Activated T-cell treated with anti-CD3 and anti-CD28 coated beads, Interleukin-2, amount 50 U/mL, for 72 hours (primary cell): Measurements from ENCODE around the gene RAVER2. TPM values are rescaled to one million over a fixed set of nuclear protein-coding genes. Genes with fewer than 3 reads are reported as not detected.
"Not testable (repeated sequence)": the region's sequence is repeated elsewhere in the genome, so short reads cannot be mapped to it uniquely, and the experiment has no call there.

Experiments used
- ATAC-seq, 2 donors: fragments of 150-1000 bp; cut with Tn5 transposase; replicated peaks in 1 of 2; 2 replicates each; pipeline ENCODE4 v1.10.0; 2021; ENCODE audit warnings: moderate library complexity in 2 of 2, mild to moderate bottlenecking in 1 of 2
- DNase-seq, 2 donors: peaks; one replicate each; pipeline ENCODE4 v3.0.0; 2021 to 2022; ENCODE audit warnings: mixed read lengths in 1 of 2
- H3K27ac Mint-ChIP-seq: one replicate; pipeline ENCODE4 v1.8.0; 2022; ENCODE audit warnings: mild to moderate bottlenecking, moderate library complexity, mixed read lengths
- H3K27me3 Mint-ChIP-seq: one replicate; pipeline ENCODE4 v1.8.0; 2022; ENCODE audit warnings: low read depth, mixed read lengths
- H3K36me3 Mint-ChIP-seq, 2 donors: one replicate each; pipeline ENCODE4 v1.8.0; 2022; ENCODE audit warnings: mixed read lengths in 2 of 2, mild to moderate bottlenecking in 1 of 2; ENCODE audit not compliant: insufficient read depth in 2 of 2
- H3K4me1 Mint-ChIP-seq: one replicate; pipeline ENCODE4 v1.8.0; 2022; ENCODE audit warnings: low read depth, mixed read lengths
- H3K4me3 Mint-ChIP-seq, 2 donors: one replicate each; pipeline ENCODE4 v1.8.0; 2022; ENCODE audit warnings: mild to moderate bottlenecking in 2 of 2, mixed read lengths in 2 of 2, moderate library complexity in 2 of 2
- H3K9me3 Mint-ChIP-seq, 2 donors: one replicate each; pipeline ENCODE4 v1.8.0; 2022; ENCODE audit warnings: mixed read lengths in 2 of 2
- total RNA-seq, 2 donors: library from RNA; stranded (reverse); gene quantifications; one replicate each; pipeline ENCODE4 v1.2.3, GENCODE V29; 2022

RAVER2 gene
- total RNA-seq, 2 donors from 2014 or later: 2.7 to 3.0 TPM

GRCh38 chr1:64756770-64757169, 11.9 kb downstream of the RAVER2 start:
- Mint-ChIP-seq H3K36me3 (no peaks in the 10 kb centered on the region), H3K4me1 (no peaks in the 10 kb centered on the region), H3K27ac (no peak overlapping the region), H3K4me3 (no peak overlapping the region), H3K27me3 (no peaks in the 10 kb centered on the region), H3K9me3 (no peaks in the 10 kb centered on the region)
- DNase-seq (no peak), ATAC-seq (no peak)

- Mint-ChIP-seq H3K36me3 (no peaks in the 10 kb centered on the region), H3K9me3 (no peaks in the 10 kb centered on the region), H3K4me3 (no peak overlapping the region), H3K4me1 (no peaks in the 10 kb centered on the region), H3K27me3 (no peaks in the 10 kb centered on the region), H3K27ac (no peak overlapping the region)
- ATAC-seq (no peak), DNase-seq (no peak)
Measured at GRCh38 chr1:64757213-64757612, 12.3 kb downstream of the RAVER2 start.

- Mint-ChIP-seq H3K4me3 (no peak overlapping the region), H3K9me3 (no peaks in the 10 kb centered on the region), H3K36me3 (no peaks in the 10 kb centered on the region), H3K27ac (no peak overlapping the region), H3K4me1 (no peaks in the 10 kb centered on the region), H3K27me3 (no peaks in the 10 kb centered on the region)
- ATAC-seq: no peak
- DNase-seq: no peak
Measured at GRCh38 chr1:64758233-64758632, 13.4 kb downstream of the RAVER2 start.

GRCh38 chr1:64759968-64760367, 15.1 kb downstream of the RAVER2 start:
- ATAC-seq: no peak
- no peak for DNase-seq
- no peak overlapping the region for H3K27ac Mint-ChIP-seq
- H3K36me3 Mint-ChIP-seq: no peaks in the 10 kb centered on the region
- H3K4me3 Mint-ChIP-seq: no peak overlapping the region
- H3K9me3 Mint-ChIP-seq: no peaks in the 10 kb centered on the region
- H3K4me1 Mint-ChIP-seq: no peaks in the 10 kb centered on the region
- no peaks in the 10 kb centered on the region for H3K27me3 Mint-ChIP-seq

- Mint-ChIP-seq H3K4me3 (no peak overlapping the region), H3K27me3 (no peaks in the 10 kb centered on the region), H3K36me3 (no peaks in the 10 kb centered on the region), H3K4me1 (peaks cover 2% of the 10 kb centered on the region), H3K9me3 (no peaks in the 10 kb centered on the region), H3K27ac (peak overlapping the region; percentile 15)
- no peak for DNase-seq
- ATAC-seq: no peak
Measured at GRCh38 chr1:64765012-64765411, 20.1 kb downstream of the RAVER2 start.

- Mint-ChIP-seq H3K36me3 (no peaks in the 10 kb centered on the region), H3K27me3 (no peaks in the 10 kb centered on the region), H3K4me3 (no peak overlapping the region), H3K4me1 (peaks cover 6% of the 10 kb centered on the region), H3K27ac (no peak overlapping the region), H3K9me3 (peaks cover 0 to 2% of the 10 kb centered on the region in 2 donors)
- DNase-seq (no peak), ATAC-seq (no peak)
Measured at GRCh38 chr1:64765826-64766225, 21.0 kb downstream of the RAVER2 start.

GRCh38 chr1:64766429-64766828, 21.6 kb downstream of the RAVER2 start:
- ATAC-seq (no peak), DNase-seq (no peak)
- peaks cover 2% of the 10 kb centered on the region in 2 donors for H3K9me3 Mint-ChIP-seq
- H3K27ac Mint-ChIP-seq: no peak overlapping the region
- no peaks in the 10 kb centered on the region for H3K27me3 Mint-ChIP-seq
- no peak overlapping the region for H3K4me3 Mint-ChIP-seq
- peaks cover 6% of the 10 kb centered on the region for H3K4me1 Mint-ChIP-seq
- H3K36me3 Mint-ChIP-seq: no peaks in the 10 kb centered on the region

GRCh38 chr1:64769482-64769881, 24.6 kb downstream of the RAVER2 start:
- Mint-ChIP-seq H3K27me3 (no peaks in the 10 kb centered on the region), H3K4me3 (no peak overlapping the region), H3K36me3 (peaks cover 0 to 2% of the 10 kb centered on the region in 2 donors), H3K9me3 (peaks cover 2 to 5% of the 10 kb centered on the region in 2 donors), H3K4me1 (peaks cover 6% of the 10 kb centered on the region), H3K27ac (no peak overlapping the region)
- ATAC-seq (no peak), DNase-seq (no peak)

- Mint-ChIP-seq H3K36me3 (peaks cover 0 to 2% of the 10 kb centered on the region in 2 donors), H3K27ac (no peak overlapping the region), H3K4me1 (peaks cover 6% of the 10 kb centered on the region), H3K4me3 (no peak overlapping the region), H3K9me3 (peaks cover 2 to 5% of the 10 kb centered on the region in 2 donors), H3K27me3 (no peaks in the 10 kb centered on the region)
- no peak for DNase-seq
- ATAC-seq: no peak
Measured at GRCh38 chr1:64769971-64770370, 25.1 kb downstream of the RAVER2 start.

- ATAC-seq: not testable (repeated sequence)
Measured at GRCh38 chr1:64773306-64773705, 28.4 kb downstream of the RAVER2 start.

GRCh38 chr1:64775113-64775512, 30.2 kb downstream of the RAVER2 start:
- peaks cover 2 to 5% of the 10 kb centered on the region in 2 donors for H3K9me3 Mint-ChIP-seq
- H3K4me1 Mint-ChIP-seq: peaks cover 3% of the 10 kb centered on the region
- H3K27me3 Mint-ChIP-seq: no peaks in the 10 kb centered on the region
- H3K36me3 Mint-ChIP-seq: peaks cover 0 to 2% of the 10 kb centered on the region in 2 donors
- H3K4me3 Mint-ChIP-seq: no peak overlapping the region
- no peak overlapping the region for H3K27ac Mint-ChIP-seq
- DNase-seq: no peak
- no peak for ATAC-seq

More at GRCh38 chr1:64773306-64773705, 28.4 kb downstream of the RAVER2 start:
- H3K36me3 Mint-ChIP-seq, H3K4me1 Mint-ChIP-seq, H3K9me3 Mint-ChIP-seq, H3K4me3 Mint-ChIP-seq, H3K27me3 Mint-ChIP-seq, H3K27ac Mint-ChIP-seq, DNase-seq: not testable (repeated sequence)

GRCh38 chr1:64782044-64782443, 37.2 kb downstream of the RAVER2 start:
- ATAC-seq, H3K27ac Mint-ChIP-seq, H3K9me3 Mint-ChIP-seq, H3K36me3 Mint-ChIP-seq, H3K27me3 Mint-ChIP-seq, DNase-seq, H3K4me3 Mint-ChIP-seq, H3K4me1 Mint-ChIP-seq: not testable (repeated sequence)

- not testable (repeated sequence) for H3K27ac Mint-ChIP-seq, DNase-seq, H3K9me3 Mint-ChIP-seq, ATAC-seq, H3K4me1 Mint-ChIP-seq, H3K4me3 Mint-ChIP-seq, H3K36me3 Mint-ChIP-seq, H3K27me3 Mint-ChIP-seq
Measured at GRCh38 chr1:64782848-64783247, 38.0 kb downstream of the RAVER2 start.

GRCh38 chr1:64790832-64791487, 46.1 kb downstream of the RAVER2 start:
- Mint-ChIP-seq H3K36me3 (peaks cover 11 to 12% of the 10 kb centered on the region in 2 donors), H3K4me1 (no peaks in the 10 kb centered on the region), H3K9me3 (peaks cover 3 to 5% of the 10 kb centered on the region in 2 donors), H3K4me3 (no peak overlapping the region), H3K27ac (no peak overlapping the region), H3K27me3 (no peaks in the 10 kb centered on the region)
- no peak for DNase-seq
- no peak for ATAC-seq
